HepG2 (cell line): Measurements from ENCODE around the gene BFSP1. TPM values are rescaled to one million over a fixed set of nuclear protein-coding genes. Genes with fewer than 3 reads are reported as not detected.
A peak's percentile ranks its signal among the peaks of the same experiment; 100 is the strongest.

Source experiments
- KMT2B ChIP-seq: IDR thresholded peaks from 2 replicates; pipeline ENCODE4 v1.6.1; 2016; ENCODE audit warnings: missing genetic modification reagents, missing compliant biosample characterization
- SKI ChIP-seq: fragments of 450-650 bp; IDR thresholded peaks from one replicate; pipeline ENCODE4 v1.6.1; 2018; ENCODE audit warnings: mild to moderate bottlenecking; ENCODE audit not compliant: partially characterized antibody
- SMARCE1 ChIP-seq: fragments of 450-650 bp; IDR thresholded peaks from 2 replicates; pipeline ENCODE4 v1.6.1; 2017; ENCODE audit warnings: borderline replicate concordance
- SNRNP70 ChIP-seq: fragments of 200-400 bp; formaldehyde crosslinking; IDR thresholded peaks from 2 replicates; pipeline ENCODE4 v1.6.1; 2017; ENCODE audit warnings: mild to moderate bottlenecking, low read depth, low read length, moderate library complexity
- TAF1 ChIP-seq: sonication (generic); formaldehyde crosslinking; IDR thresholded peaks from 2 replicates; pipeline ENCODE4 v1.4.0; 2020; ENCODE audit warnings: missing genetic modification reagents
- TEAD3 ChIP-seq: optimal IDR thresholded peaks from 2 replicates; pipeline ENCODE3; 2016; ENCODE audit warnings: borderline replicate concordance
- TOPORS ChIP-seq: sonication (generic); formaldehyde crosslinking; IDR thresholded peaks from 2 replicates; pipeline ENCODE4 v1.8.0; 2023; ENCODE audit warnings: mild to moderate bottlenecking, missing genetic modification reagents
- ZFP62 ChIP-seq: sonication (generic); formaldehyde crosslinking; IDR thresholded peaks from 2 replicates; pipeline ENCODE4 v1.4.0; 2020; ENCODE audit warnings: missing genetic modification reagents
- ZNF17 ChIP-seq: sonication (generic); formaldehyde crosslinking; IDR thresholded peaks from 2 replicates; pipeline ENCODE4 v1.5.0; 2020; ENCODE audit warnings: mild to moderate bottlenecking, missing genetic modification reagents
- ZNF180 ChIP-seq: sonication (generic); formaldehyde crosslinking; IDR thresholded peaks from 2 replicates; pipeline ENCODE4 v1.4.0; 2020; ENCODE audit warnings: low read depth, missing genetic modification reagents, borderline replicate concordance
- ZNF549 ChIP-seq: sonication (generic); formaldehyde crosslinking; IDR thresholded peaks from 2 replicates; pipeline ENCODE4 v1.5.0; 2020; ENCODE audit warnings: missing genetic modification reagents
- polyA plus RNA-seq, 8 experiments: library from polyadenylated mRNA; depleted of rRNA in 3 of 8; stranded (reverse) in 7 of 8; unstranded in 1 of 8; fragments of >200 nt; fragmentation: Illumina TruSeq in 4 of 8; extraction: Trizol in 4 of 8; gene quantifications; 2 replicates each; pipeline versions ENCODE4 v1.2.1 to v1.2.3, GENCODE V29; 2011 to 2016; ENCODE audit warnings: low read depth in 4 of 8, missing spikeins in 1 of 8, mixed read lengths in 1 of 8; ENCODE audit not compliant: insufficient read depth in 1 of 8
- total RNA-seq, 5 experiments: library from RNA; depleted of rRNA; stranded (reverse); fragments of >200 nt; fragmentation: Illumina TruSeq; extraction: Trizol; gene quantifications; 2 replicates each; pipeline ENCODE4 v1.2.3, GENCODE V29; 2016; ENCODE audit warnings: low read depth in 1 of 5
- TF ChIP-seq, protein P1 (sequence below): sonication (generic); formaldehyde crosslinking; IDR thresholded peaks from 2 replicates; pipeline ENCODE4 v1.8.0; 2022; ENCODE audit warnings: mild to moderate bottlenecking, missing genetic modification reagents
- TF ChIP-seq, protein P2 (sequence below): sonication (generic); formaldehyde crosslinking; conservative IDR thresholded peaks from 2 replicates; pipeline ENCODE4 v1.8.0; 2022; ENCODE audit warnings: missing genetic modification reagents
- TF ChIP-seq, protein P3 (sequence below): sonication (generic); formaldehyde crosslinking; IDR thresholded peaks from 2 replicates; pipeline ENCODE4 v1.5.0; 2020; ENCODE audit warnings: mild to moderate bottlenecking, missing genetic modification reagents, borderline replicate concordance
- TF ChIP-seq, protein P4 (sequence below): sonication (generic); formaldehyde crosslinking; IDR thresholded peaks from 2 replicates; pipeline ENCODE4 v1.8.0; 2022; ENCODE audit warnings: missing genetic modification reagents, mild to moderate bottlenecking, borderline replicate concordance
- TF ChIP-seq, protein P5 (sequence below): sonication (generic); formaldehyde crosslinking; IDR thresholded peaks from 2 replicates; pipeline ENCODE4 v1.5.0; 2020; ENCODE audit warnings: mild to moderate bottlenecking, missing genetic modification reagents
- TF ChIP-seq, protein P6 (sequence below): sonication (generic); formaldehyde crosslinking; IDR thresholded peaks from 2 replicates; pipeline ENCODE4 v1.4.0; 2020; ENCODE audit warnings: mild to moderate bottlenecking, missing genetic modification reagents
- TF ChIP-seq, protein P7 (sequence below): sonication (generic); formaldehyde crosslinking; IDR thresholded peaks from 2 replicates; pipeline ENCODE4 v1.5.0; 2020; ENCODE audit warnings: missing genetic modification reagents, mild to moderate bottlenecking, borderline replicate concordance

The BFSP1 gene
- total and polyA plus RNA-seq, 2 of the 13 experiments (the other 11 are each of a cell fraction or from before 2014, with no cell fraction given) = 0.22 to 0.26 TPM

DNA sequence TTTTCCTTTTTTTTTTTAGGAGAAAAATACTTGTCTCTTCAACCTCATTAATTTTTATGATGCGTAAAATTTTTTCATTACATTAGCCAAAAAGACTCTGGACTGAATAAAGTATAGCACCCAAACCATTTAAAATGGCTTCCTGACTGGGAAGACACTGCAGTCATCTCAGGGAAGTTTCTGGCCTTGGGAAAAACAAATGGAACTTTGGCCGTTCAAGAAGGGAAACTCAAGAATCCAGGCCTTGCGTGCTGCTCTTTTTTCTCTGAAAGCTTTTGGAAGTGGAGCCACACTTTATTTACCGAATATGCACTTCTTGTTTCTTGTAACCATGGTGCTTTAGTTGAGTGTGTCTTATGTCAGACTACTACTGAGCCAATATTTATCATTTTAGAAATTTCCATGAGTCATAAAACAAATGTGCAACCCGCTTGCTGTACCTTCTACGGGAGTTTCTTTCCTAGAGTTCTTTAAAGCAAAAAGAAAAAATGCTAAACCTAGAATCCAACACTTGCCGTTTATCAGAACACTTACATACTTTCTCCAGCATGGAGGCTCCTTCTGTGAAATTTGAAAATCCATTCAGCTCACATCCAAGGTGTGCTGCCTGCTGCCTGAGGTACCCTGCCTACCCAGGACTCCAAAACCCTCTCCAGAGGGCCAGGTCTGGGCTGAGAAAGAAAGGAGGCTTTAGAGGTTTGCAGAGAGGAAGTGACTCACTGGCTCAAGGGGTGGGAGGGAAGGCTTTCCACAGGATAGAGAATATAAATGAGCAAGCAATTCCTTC is 27.2 kb upstream of the BFSP1 start (continued):
- TF ChIP-seq, protein P1, sequence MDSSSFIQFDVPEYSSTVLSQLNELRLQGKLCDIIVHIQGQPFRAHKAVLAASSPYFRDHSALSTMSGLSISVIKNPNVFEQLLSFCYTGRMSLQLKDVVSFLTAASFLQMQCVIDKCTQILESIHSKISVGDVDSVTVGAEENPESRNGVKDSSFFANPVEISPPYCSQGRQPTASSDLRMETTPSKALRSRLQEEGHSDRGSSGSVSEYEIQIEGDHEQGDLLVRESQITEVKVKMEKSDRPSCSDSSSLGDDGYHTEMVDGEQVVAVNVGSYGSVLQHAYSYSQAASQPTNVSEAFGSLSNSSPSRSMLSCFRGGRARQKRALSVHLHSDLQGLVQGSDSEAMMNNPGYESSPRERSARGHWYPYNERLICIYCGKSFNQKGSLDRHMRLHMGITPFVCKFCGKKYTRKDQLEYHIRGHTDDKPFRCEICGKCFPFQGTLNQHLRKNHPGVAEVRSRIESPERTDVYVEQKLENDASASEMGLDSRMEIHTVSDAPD (CRISPR knock-in tag) = no peak
- TF ChIP-seq ZNF180 (CRISPR knock-in tag) (no peak), SNRNP70 (no peak), TOPORS (no peak), ZNF17 (CRISPR knock-in tag) (no peak), ZFP62 (CRISPR knock-in tag) (no peak), ZNF549 (CRISPR knock-in tag) (no peak), TEAD3 (CRISPR knock-in tag) (no peak), SKI (peak; percentile 11), SMARCE1 (0 out of 2 replicates have a peak, but pooled peaks have one; percentile 3), KMT2B (CRISPR knock-in tag) (no peak), TAF1 (CRISPR knock-in tag) (0 out of 2 replicates have a peak, but pooled peaks have one; percentile 12)
- TF ChIP-seq, protein P2, sequence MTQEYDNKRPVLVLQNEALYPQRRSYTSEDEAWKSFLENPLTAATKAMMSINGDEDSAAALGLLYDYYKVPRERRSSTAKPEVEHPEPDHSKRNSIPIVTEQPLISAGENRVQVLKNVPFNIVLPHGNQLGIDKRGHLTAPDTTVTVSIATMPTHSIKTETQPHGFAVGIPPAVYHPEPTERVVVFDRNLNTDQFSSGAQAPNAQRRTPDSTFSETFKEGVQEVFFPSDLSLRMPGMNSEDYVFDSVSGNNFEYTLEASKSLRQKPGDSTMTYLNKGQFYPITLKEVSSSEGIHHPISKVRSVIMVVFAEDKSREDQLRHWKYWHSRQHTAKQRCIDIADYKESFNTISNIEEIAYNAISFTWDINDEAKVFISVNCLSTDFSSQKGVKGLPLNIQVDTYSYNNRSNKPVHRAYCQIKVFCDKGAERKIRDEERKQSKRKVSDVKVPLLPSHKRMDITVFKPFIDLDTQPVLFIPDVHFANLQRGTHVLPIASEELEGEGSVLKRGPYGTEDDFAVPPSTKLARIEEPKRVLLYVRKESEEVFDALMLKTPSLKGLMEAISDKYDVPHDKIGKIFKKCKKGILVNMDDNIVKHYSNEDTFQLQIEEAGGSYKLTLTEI (CRISPR knock-in tag) = no peak
- TF ChIP-seq, protein P3, sequence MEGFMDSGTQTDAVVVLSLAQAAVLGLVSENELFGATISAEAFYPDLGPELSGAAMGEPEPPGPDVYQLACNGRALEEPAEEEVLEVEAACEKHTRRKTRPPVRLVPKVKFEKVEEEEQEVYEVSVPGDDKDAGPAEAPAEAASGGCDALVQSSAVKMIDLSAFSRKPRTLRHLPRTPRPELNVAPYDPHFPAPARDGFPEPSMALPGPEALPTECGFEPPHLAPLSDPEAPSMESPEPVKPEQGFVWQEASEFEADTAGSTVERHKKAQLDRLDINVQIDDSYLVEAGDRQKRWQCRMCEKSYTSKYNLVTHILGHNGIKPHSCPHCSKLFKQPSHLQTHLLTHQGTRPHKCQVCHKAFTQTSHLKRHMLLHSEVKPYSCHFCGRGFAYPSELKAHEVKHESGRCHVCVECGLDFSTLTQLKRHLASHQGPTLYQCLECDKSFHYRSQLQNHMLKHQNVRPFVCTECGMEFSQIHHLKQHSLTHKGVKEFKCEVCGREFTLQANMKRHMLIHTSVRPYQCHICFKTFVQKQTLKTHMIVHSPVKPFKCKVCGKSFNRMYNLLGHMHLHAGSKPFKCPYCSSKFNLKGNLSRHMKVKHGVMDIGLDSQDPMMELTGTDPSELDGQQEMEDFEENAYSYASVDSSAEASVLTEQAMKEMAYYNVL (CRISPR knock-in tag) = no peak
- TF ChIP-seq, protein P4, sequence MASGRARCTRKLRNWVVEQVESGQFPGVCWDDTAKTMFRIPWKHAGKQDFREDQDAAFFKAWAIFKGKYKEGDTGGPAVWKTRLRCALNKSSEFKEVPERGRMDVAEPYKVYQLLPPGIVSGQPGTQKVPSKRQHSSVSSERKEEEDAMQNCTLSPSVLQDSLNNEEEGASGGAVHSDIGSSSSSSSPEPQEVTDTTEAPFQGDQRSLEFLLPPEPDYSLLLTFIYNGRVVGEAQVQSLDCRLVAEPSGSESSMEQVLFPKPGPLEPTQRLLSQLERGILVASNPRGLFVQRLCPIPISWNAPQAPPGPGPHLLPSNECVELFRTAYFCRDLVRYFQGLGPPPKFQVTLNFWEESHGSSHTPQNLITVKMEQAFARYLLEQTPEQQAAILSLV (CRISPR knock-in tag) = no peak
- TF ChIP-seq, protein P5, sequence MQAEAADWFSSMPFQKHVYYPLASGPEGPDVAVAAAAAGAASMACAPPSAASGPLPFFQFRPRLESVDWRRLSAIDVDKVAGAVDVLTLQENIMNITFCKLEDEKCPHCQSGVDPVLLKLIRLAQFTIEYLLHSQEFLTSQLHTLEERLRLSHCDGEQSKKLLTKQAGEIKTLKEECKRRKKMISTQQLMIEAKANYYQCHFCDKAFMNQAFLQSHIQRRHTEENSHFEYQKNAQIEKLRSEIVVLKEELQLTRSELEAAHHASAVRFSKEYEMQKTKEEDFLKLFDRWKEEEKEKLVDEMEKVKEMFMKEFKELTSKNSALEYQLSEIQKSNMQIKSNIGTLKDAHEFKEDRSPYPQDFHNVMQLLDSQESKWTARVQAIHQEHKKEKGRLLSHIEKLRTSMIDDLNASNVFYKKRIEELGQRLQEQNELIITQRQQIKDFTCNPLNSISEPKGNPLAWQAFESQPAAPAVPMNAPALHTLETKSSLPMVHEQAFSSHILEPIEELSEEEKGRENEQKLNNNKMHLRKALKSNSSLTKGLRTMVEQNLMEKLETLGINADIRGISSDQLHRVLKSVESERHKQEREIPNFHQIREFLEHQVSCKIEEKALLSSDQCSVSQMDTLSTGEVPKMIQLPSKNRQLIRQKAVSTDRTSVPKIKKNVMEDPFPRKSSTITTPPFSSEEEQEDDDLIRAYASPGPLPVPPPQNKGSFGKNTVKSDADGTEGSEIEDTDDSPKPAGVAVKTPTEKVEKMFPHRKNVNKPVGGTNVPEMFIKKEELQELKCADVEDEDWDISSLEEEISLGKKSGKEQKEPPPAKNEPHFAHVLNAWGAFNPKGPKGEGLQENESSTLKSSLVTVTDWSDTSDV (CRISPR knock-in tag) = no peak
- TF ChIP-seq, protein P6, sequence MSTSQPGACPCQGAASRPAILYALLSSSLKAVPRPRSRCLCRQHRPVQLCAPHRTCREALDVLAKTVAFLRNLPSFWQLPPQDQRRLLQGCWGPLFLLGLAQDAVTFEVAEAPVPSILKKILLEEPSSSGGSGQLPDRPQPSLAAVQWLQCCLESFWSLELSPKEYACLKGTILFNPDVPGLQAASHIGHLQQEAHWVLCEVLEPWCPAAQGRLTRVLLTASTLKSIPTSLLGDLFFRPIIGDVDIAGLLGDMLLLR (CRISPR knock-in tag) = no peak
- TF ChIP-seq, protein P7, sequence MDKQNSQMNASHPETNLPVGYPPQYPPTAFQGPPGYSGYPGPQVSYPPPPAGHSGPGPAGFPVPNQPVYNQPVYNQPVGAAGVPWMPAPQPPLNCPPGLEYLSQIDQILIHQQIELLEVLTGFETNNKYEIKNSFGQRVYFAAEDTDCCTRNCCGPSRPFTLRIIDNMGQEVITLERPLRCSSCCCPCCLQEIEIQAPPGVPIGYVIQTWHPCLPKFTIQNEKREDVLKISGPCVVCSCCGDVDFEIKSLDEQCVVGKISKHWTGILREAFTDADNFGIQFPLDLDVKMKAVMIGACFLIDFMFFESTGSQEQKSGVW (CRISPR knock-in tag) = no peak
